Esophagus muscularis mucosa (tissue), 4 donors: Measurements from ENCODE around the gene SLC25A10. TPM values are rescaled to one million over a fixed set of nuclear protein-coding genes. Genes with fewer than 3 reads are reported as not detected.

ENCODE experiments used
- DNase-seq: peaks from one replicate; pipeline ENCODE4 v3.0.0-alpha.2; 2017; ENCODE audit errors: extremely low spot score
- H3K27ac ChIP-seq, 4 donors: fragments of 200-600 bp; sonication (generic); replicated peaks in 1 of 4; 1 replicate in 3 of 4; 2 replicates in 1 of 4; pipeline ENCODE4 v1.5.1; 2016 to 2019; ENCODE audit warnings: mild to moderate bottlenecking in 1 of 4
- H3K27me3 ChIP-seq, 4 donors: fragments of 200-600 bp; sonication (generic); one replicate each; pipeline versions ENCODE4 v1.5.1 to v1.6.0; 2016 to 2019
- H3K36me3 ChIP-seq, 4 donors: fragments of 200-600 bp; sonication (generic); one replicate each; pipeline ENCODE4 v1.5.1; 2016 to 2019
- H3K4me1 ChIP-seq, 4 donors: fragments of 200-600 bp; sonication (generic); one replicate each; pipeline ENCODE4 v1.5.1; 2016 to 2019
- H3K4me3 ChIP-seq, 4 donors: fragments of 200-600 bp; sonication (generic); 1 replicate in 2 of 4; 2 replicates in 2 of 4; pipeline ENCODE4 v1.5.1; 2016 to 2019; ENCODE audit warnings: mild to moderate bottlenecking in 4 of 4, moderate library complexity in 1 of 4
- H3K9me3 ChIP-seq, 4 donors: fragments of 200-600 bp; sonication (generic); 1 replicate in 3 of 4; 2 replicates in 1 of 4; pipeline ENCODE4 v1.5.1; 2016 to 2019
- EP300 ChIP-seq: sonication (generic); formaldehyde crosslinking; IDR thresholded peaks from one replicate; pipeline ENCODE4 v1.6.1; 2017; ENCODE audit warnings: antibody characterized with exemption
- POLR2A ChIP-seq: fragments of 450-650 bp; IDR thresholded peaks from one replicate; pipeline ENCODE4 v1.6.1; 2017; ENCODE audit warnings: antibody characterized with exemption, moderate library complexity, mild to moderate bottlenecking, low read depth
- POLR2AphosphoS5 ChIP-seq, 2 donors: sonication (generic); formaldehyde crosslinking; IDR thresholded peaks; one replicate each; pipeline ENCODE4 v1.6.1; 2017; ENCODE audit warnings: antibody characterized with exemption in 2 of 2
- WGBS: methylation state at CpG from one replicate; pipeline ENCODE4 v1.1.5; 2018; 5-methylcytosine and 5-hydroxymethylcytosine counted together
- intact Hi-C: fragments of 100-400 bp; cut with DNase I; formaldehyde crosslinking; loops from one replicate; pipeline ENCODE4 v1.15.1; 2023
- total RNA-seq, 4 donors: library from RNA; depleted of rRNA; stranded (reverse); fragments of >200 nt; gene quantifications; one replicate each; pipeline versions ENCODE4 v1.1.0 to v1.2.1, GENCODE V29; 2016
- TF ChIP-seq, protein P1 (sequence below), 3 experiments: fragments of 200-600 bp in 2 of 3; fragments of 450-650 bp in 1 of 3; sonication (generic) in 2 of 3; IDR thresholded peaks; one replicate each; pipeline ENCODE4 v1.5.1; 2017 to 2019; ENCODE audit warnings: antibody characterized with exemption in 3 of 3, mild to moderate bottlenecking in 2 of 3, moderate library complexity in 1 of 3

The SLC25A10 gene
- total RNA-seq, 4 donors from 2014 or later, result 2.1 to 5.5 (median 4.8) TPM

DNA sequence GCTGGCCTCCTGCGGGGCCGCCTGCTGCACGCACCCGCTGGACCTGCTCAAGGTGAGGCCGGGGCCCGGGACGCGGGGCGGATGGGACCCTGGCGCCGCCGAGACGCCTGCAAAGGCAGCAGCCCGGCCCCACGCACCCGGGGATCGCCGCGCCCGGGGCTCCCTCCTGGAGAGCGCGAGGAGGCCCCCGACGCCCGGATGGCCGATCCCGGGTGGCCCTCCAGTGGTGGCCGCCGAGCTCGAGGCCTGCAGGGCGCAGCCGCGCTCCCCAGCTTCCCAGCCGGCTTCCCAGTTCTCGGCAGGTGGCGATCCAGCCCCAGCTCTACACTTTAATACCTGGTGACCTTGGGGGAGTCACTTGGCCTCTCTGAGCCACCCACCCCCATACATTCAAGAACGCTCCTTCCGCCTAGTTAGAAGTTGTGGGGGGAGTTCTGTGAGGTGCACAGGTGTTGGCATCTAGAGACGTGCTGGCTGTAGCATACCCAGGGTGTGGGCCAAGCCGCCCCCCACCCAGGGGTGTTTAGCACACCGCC lies 452 bp downstream of the SLC25A10 start:
- Histone ChIP-seq H3K36me3 (peaks cover 4 to 19% (median 8%) of the 10 kb centered on the region in 4 donors), H3K27ac (peak overlapping the region; percentile 67 to 75 (median 72)), H3K4me1 (peaks cover 25 to 41% (median 39%) of the 10 kb centered on the region in 4 donors), H3K27me3 (peaks cover 0 to 6% (median 0%) of the 10 kb centered on the region in 4 donors), H3K4me3 (peak overlapping the region; percentile 90 to 92 (median 92)), H3K9me3 (no peaks in the 10 kb centered on the region)
- 14% methylated on average over 5 of the region's 41 CpGs for WGBS
- intact Hi-C loops, result no loop called here
- DNase-seq, result no peak
- TF ChIP-seq POLR2AphosphoS5 (IDR thresholded peaks at IDR 0.05), result no peak
- TF ChIP-seq EP300, result no peak
- no peak for TF ChIP-seq POLR2A
- TF ChIP-seq, protein P1, sequence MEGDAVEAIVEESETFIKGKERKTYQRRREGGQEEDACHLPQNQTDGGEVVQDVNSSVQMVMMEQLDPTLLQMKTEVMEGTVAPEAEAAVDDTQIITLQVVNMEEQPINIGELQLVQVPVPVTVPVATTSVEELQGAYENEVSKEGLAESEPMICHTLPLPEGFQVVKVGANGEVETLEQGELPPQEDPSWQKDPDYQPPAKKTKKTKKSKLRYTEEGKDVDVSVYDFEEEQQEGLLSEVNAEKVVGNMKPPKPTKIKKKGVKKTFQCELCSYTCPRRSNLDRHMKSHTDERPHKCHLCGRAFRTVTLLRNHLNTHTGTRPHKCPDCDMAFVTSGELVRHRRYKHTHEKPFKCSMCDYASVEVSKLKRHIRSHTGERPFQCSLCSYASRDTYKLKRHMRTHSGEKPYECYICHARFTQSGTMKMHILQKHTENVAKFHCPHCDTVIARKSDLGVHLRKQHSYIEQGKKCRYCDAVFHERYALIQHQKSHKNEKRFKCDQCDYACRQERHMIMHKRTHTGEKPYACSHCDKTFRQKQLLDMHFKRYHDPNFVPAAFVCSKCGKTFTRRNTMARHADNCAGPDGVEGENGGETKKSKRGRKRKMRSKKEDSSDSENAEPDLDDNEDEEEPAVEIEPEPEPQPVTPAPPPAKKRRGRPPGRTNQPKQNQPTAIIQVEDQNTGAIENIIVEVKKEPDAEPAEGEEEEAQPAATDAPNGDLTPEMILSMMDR (IDR thresholded peaks at IDR 0.05), result no peak

DNA sequence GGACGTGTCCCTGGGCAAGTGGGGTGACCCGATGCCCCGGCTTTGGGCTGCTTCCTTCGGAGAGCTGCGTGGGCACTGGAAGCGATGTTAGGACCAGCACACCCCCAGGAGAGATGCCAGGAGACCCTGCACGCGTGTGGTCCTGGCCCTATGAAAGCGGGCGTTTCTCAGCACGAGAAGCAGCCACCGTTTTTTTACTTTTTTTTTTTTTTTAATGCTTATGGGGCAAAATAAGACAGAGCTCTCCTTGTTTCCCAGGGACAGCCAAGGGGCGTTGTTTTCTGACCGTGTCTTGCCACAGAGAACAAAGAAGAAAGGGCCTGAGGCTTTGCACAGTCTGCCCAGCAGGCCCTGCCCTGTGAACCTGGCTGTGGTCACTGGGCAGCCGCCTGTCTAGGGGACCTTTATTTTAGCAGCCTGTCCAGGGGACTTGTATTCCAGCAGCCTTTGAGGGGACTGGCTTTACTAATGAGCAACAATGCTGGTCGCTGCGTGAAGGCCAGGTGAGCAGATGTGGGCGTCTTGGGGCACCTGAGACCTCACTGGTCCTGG lies 996 bp downstream of the SLC25A10 start:
- Histone ChIP-seq H3K9me3 (no peaks in the 10 kb centered on the region), H3K4me3 (peak overlapping the region; percentile 90 to 92 (median 92)), H3K27me3 (peaks cover 0 to 6% (median 0%) of the 10 kb centered on the region in 4 donors), H3K36me3 (peaks cover 0 to 19% (median 6%) of the 10 kb centered on the region in 4 donors), H3K4me1 (peaks cover 25 to 41% (median 39%) of the 10 kb centered on the region in 4 donors), H3K27ac (peak overlapping the region in 2 of 4 donors; percentile 74 to 75)
- TF ChIP-seq POLR2A, result no peak
- no peak for TF ChIP-seq POLR2AphosphoS5 (IDR thresholded peaks at IDR 0.05)
- TF ChIP-seq, protein P1 (IDR thresholded peaks at IDR 0.05), result no peak
- no peak for TF ChIP-seq EP300
- whole genome bisulfite sequencing, result 41% methylated on average over 15 of the region's 18 CpGs
- intact Hi-C loops, result no loop called here
- no peak for DNase-seq

- peaks cover 0 to 6% (median 0%) of the 10 kb centered on the region in 4 donors for H3K27me3 ChIP-seq
- H3K27ac ChIP-seq, result peak overlapping the region in 1 of 4 donors; percentile 17
These were observed 1.7 kb downstream of the SLC25A10 start for GRCh38 chr17:81713556-81714411.

DNA sequence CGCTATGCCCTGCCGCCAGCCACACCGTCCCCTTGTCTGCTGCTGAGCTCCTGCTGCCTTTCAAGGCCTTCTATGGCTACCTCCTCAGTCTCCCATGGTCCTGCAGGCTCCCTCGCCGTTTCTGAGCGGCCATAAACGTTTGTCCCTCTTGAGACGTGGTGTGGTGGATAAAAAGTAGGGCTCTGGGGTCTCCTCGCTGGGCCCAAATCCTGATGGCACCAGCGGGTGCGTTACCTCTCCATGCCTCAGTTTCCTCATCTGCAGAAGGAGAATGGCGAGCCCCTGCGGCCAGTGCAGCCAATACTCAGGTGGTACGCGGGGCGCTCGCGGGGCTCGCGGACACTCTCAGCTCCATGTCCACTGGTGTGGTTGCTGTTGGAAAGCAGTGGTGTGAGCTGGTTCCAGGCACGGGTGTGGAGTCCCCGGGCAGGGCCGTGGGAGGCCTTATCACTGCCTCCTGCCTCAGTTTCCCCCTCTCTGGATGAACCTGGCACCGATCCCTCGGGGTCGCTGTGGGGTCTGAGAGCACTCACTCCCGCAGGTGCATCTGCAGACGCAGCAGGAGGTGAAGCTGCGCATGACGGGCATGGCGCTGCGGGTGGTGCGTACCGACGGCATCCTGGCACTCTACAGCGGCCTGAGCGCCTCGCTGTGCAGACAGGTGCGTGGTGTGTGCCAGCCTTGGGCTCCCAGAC lies 2.5 kb downstream of the SLC25A10 start:
- DNase-seq, result no peak
- Histone ChIP-seq H3K9me3 (no peaks in the 10 kb centered on the region), H3K4me1 (peaks cover 25 to 41% (median 39%) of the 10 kb centered on the region in 4 donors), H3K4me3 (no peak overlapping the region), H3K27me3 (peaks cover 0 to 6% (median 0%) of the 10 kb centered on the region in 4 donors), H3K27ac (no peak overlapping the region), H3K36me3 (peaks cover 0 to 32% (median 5%) of the 10 kb centered on the region in 4 donors)
- intact Hi-C loops, result no loop called here
- 91% methylated on average over 27 of the region's 39 CpGs for WGBS
- TF ChIP-seq EP300, result no peak
- TF ChIP-seq POLR2AphosphoS5 (IDR thresholded peaks at IDR 0.05), result no peak
- TF ChIP-seq, protein P1 (IDR thresholded peaks at IDR 0.05), result no peak
- no peak for TF ChIP-seq POLR2A

More at GRCh38 chr17:81713556-81714411, 1.7 kb downstream of the SLC25A10 start:
- 78% methylated on average over 18 of the region's 36 CpGs for WGBS
- no peak for DNase-seq
- H3K36me3 ChIP-seq, result peaks cover 0 to 24% (median 5%) of the 10 kb centered on the region in 4 donors
- peaks cover 25 to 41% (median 39%) of the 10 kb centered on the region in 4 donors for H3K4me1 ChIP-seq
- no peaks in the 10 kb centered on the region for H3K9me3 ChIP-seq
- TF ChIP-seq POLR2A, result no peak
- no peak for TF ChIP-seq EP300
- TF ChIP-seq, protein P1 (IDR thresholded peaks at IDR 0.05), result no peak
- TF ChIP-seq POLR2AphosphoS5 (IDR thresholded peaks at IDR 0.05), result no peak
- intact Hi-C loops, result no loop called here
- H3K4me3 ChIP-seq, result peak overlapping the region in 1 of 4 donors; percentile 7
